Occipital lobe (tissue), 2 donors: ENCODE data around the gene TRERF1. TPM values are rescaled to one million over a fixed set of nuclear protein-coding genes. Genes with fewer than 3 reads are reported as not detected.

Experiments
- DNase-seq: peaks from one replicate; lab custom pipeline; 2025; lab: John Stamatoyannopoulos, UW
- total RNA-seq: library from RNA; depleted of rRNA; stranded (reverse); fragments of >200 nt; gene quantifications from one replicate; pipeline ENCODE4 v1.2.3, GENCODE V29; 2014

Gene TRERF1
- total RNA-seq, 1 donor from 2014 or later: 3.7 TPM

GRCh38 chr6:42276034-42276890 is 175.5 kb downstream of the TRERF1 start:
- no peak for DNase-seq

GRCh38 chr6:42275376-42276033 is 176.2 kb downstream of the TRERF1 start:
- DNase-seq: no peak

GRCh38 chr6:42274898-42275297 is 176.8 kb downstream of the TRERF1 start:
- no peak for DNase-seq

- DNase-seq: no peak
Measured at GRCh38 chr6:42271834-42272805, 179.6 kb downstream of the TRERF1 start.

- no peak for DNase-seq
Measured at GRCh38 chr6:42269974-42270510, 181.7 kb downstream of the TRERF1 start.

GRCh38 chr6:42269553-42269952 is 182.2 kb downstream of the TRERF1 start:
- no peak for DNase-seq

- no peak for DNase-seq
Measured at GRCh38 chr6:42268835-42269204, 182.9 kb downstream of the TRERF1 start.

GRCh38 chr6:42268016-42268834 is 183.5 kb downstream of the TRERF1 start:
- DNase-seq: no peak

- DNase-seq: no peak
Measured at GRCh38 chr6:42266538-42266937, 185.2 kb downstream of the TRERF1 start.

GRCh38 chr6:42264852-42265390 is 186.8 kb downstream of the TRERF1 start:
- DNase-seq: no peak

GRCh38 chr6:42264162-42264851 is 187.4 kb downstream of the TRERF1 start:
- DNase-seq: no peak

GRCh38 chr6:42263165-42263728 is 188.5 kb downstream of the TRERF1 start:
- no peak for DNase-seq

- no peak for DNase-seq
Measured at GRCh38 chr6:42260972-42261371, 190.8 kb downstream of the TRERF1 start.

GRCh38 chr6:42260396-42260888 is 191.3 kb downstream of the TRERF1 start:
- DNase-seq: no peak

- no peak for DNase-seq
Measured at GRCh38 chr6:42259841-42260395, 191.8 kb downstream of the TRERF1 start.

GRCh38 chr6:42259286-42259685 is 192.4 kb downstream of the TRERF1 start:
- DNase-seq: no peak

- DNase-seq: no peak
Measured at GRCh38 chr6:42257614-42258013, 194.1 kb downstream of the TRERF1 start.

GRCh38 chr6:42257063-42257462 is 194.7 kb downstream of the TRERF1 start:
- DNase-seq: no peak

- no peak for DNase-seq
Measured at GRCh38 chr6:42255050-42255449, 196.7 kb downstream of the TRERF1 start.
